LNCaP clone FGC (cell line): ENCODE measurements around the gene CLEC16A.

ENCODE experiments used
- DNase-seq: peaks from one replicate; pipeline ENCODE4 v3.0.0-alpha.2; 2011; ENCODE audit warnings: low read depth
- H3K4me3 ChIP-seq: 2 replicates; pipeline ENCODE4 v1.5.1; 2011; ENCODE audit warnings: mild to moderate bottlenecking, low read depth, low read length, control low read depth
- CTCF ChIP-seq: IDR thresholded peaks from 2 replicates; pipeline ENCODE4 v1.5.1; 2012; ENCODE audit warnings: mild to moderate bottlenecking; ENCODE audit not compliant: control insufficient read depth, insufficient read depth; ENCODE audit errors: extremely low read depth

CLEC16A gene

GRCh38 chr16:10969615-10970014 is 25.3 kb downstream of the CLEC16A start:
- H3K4me3 ChIP-seq: no peak overlapping the region
- no peak for TF ChIP-seq CTCF
- DNase-seq: no peak

GRCh38 chr16:10970065-10970464 is 25.7 kb downstream of the CLEC16A start:
- no peak for TF ChIP-seq CTCF
- no peak overlapping the region for H3K4me3 ChIP-seq
- DNase-seq: no peak

GRCh38 chr16:10971560-10971961 is 27.2 kb downstream of the CLEC16A start:
- H3K4me3 ChIP-seq: no peak overlapping the region
- TF ChIP-seq CTCF: peak; percentile 76
- DNase-seq: peak; percentile 61

- no peak overlapping the region for H3K4me3 ChIP-seq
- DNase-seq: no peak
- TF ChIP-seq CTCF: no peak
Measured at GRCh38 chr16:10972108-10972818, 27.9 kb downstream of the CLEC16A start.

GRCh38 chr16:10972819-10973464 is 28.6 kb downstream of the CLEC16A start:
- no peak for TF ChIP-seq CTCF
- DNase-seq: no peak
- no peak overlapping the region for H3K4me3 ChIP-seq

GRCh38 chr16:10976634-10977033 is 32.3 kb downstream of the CLEC16A start:
- no peak overlapping the region for H3K4me3 ChIP-seq
- DNase-seq: no peak

More at GRCh38 chr16:10976634-10977033, 32.3 kb downstream of the CLEC16A start:
- no peak for TF ChIP-seq CTCF
